CD4-positive, alpha-beta T cell treated with Interleukin-12 subunit alpha and Interleukin-12 subunit beta, for 1 hour (primary cell): Measurements from ENCODE around the gene GPR156.
A peak's percentile ranks its signal among the peaks of the same experiment; 100 is the strongest.

Source experiments
- DNase-seq: peaks from one replicate; pipeline ENCODE4 v3.0.0-alpha.2; 2020

The GPR156 gene

GRCh38 chr3:120192579-120192978 lies 92.4 kb downstream of the GPR156 start:
- no peak for DNase-seq

DNA sequence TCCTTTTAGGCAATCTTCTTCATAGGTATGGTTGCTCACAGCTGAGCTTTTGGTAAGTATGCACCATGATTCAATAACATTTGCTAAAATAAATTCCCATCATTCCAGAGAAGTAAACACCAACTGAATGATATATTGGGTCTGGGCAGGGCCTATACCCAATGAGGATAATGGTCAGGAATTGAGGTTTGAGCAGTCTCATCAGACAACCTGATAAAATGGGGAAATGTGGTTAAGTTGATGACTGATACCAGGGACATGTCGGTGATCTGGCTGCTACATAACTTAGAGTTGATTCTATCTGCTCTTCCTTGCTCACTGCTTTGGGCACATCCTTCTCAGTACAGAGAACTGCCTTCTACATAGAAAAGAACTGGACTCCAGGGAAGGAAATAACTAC lies 92.9 kb downstream of the GPR156 start:
- no peak for DNase-seq

DNA sequence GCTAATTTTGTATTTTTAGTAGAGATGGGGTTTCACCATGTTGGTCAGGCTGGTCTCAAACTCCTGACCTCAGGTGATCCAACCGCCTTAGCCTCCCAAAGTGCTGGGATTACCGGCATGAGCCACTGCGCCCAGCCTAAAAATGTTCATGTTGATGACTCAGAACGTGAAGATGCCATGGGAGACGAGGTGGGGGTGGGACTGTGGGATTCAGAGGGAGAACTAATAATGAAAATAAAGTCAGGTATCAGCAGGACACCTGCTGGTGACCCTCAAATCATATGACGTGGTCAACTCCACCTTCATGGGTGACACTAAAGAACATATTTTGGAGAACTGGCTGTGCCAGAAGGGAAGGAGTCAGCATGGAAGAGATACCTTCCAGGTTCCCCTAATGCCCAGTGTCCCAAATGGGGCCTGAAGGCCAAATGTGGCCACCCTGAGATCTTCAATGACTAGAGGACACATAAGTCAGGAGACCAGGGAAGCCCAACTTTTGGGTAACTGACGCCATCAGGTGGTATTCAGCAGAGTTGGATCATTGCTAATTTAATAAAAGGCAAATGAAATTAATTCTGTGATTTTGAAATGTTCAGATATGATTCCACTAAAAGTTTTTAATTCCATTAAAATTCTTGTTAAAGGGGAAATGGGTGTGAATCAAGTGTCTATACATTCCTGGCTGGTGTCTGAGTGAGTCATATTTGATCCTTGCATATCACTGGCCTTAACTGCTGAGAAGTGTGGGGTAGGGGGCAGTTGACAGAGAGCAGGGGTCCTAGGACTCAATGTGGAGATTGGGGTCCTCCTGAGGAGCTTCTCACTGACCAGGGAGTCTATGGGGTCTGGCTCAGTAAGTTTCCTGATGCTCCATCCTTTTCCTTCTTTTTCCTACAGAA lies 102.2 kb downstream of the GPR156 start:
- DNase-seq, result peak; percentile 10

GRCh38 chr3:120181632-120182031 lies 103.4 kb downstream of the GPR156 start:
- DNase-seq, result no peak

GRCh38 chr3:120180731-120181412 lies 104.2 kb downstream of the GPR156 start:
- no peak for DNase-seq

DNA sequence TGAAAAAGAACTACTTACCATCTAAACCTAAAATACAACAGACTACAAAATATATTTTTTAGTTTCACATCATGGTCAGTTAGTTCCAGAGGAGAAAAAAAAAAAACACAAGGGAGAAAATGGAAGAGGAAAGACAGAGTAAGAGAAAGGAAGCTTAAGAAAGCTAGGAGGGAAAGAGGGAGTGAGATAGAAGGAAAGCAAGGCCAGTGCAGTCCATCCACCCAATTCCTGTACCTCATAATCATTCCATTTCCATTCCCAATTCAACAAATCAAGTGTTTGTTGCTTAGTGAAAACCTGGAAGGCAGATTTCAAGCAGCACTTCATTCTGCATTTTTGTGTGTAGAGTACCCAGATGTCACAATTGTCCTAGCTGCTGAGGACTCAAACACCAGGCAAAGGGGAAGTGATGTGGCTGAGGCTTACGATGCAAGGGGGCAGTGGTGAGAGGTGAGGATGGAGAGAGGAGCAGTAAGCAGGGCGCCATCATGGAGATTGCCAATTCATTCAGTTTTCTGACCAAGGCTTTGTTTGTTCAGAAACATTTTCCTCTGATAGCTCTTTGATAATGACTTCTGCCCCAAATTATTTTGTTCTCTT lies 107.2 kb downstream of the GPR156 start:
- no peak for DNase-seq

GRCh38 chr3:120177151-120177550 lies 107.9 kb downstream of the GPR156 start:
- no peak for DNase-seq

DNA sequence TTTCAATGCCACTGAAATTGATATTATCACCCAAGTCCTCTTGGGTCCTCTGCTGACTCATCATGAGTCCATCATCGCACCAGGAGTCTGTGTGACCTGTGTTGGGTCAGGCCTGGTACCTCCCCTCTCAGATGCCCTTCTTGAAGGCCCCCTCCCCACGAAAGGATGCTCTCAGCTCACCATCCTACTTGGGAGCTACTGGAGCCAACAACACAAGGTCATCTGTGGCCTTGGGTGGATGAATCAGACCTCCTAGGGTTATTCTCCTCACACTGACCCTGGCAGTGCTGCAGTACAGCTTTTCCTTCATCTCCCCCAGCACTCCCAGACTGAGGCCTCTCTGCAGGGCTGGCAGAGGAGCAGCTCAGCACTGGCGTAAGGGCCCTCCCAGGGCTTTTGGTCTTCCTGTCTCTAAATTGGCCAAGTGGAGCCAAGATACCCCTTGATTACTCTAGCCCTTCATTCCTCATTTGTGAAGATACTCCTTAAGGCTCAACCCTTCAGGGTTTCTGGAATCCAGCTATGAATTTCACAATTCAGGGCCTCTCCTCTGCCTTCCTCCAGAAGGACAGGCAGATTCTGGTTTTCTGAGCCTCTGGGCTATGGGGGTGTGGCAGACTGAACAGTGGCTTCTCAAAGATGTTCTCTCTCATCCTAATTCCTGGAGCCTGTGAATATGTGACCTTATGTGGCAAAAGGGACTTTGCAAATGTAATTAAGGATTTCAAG lies 110.0 kb downstream of the GPR156 start:
- DNase-seq, result no peak

DNA sequence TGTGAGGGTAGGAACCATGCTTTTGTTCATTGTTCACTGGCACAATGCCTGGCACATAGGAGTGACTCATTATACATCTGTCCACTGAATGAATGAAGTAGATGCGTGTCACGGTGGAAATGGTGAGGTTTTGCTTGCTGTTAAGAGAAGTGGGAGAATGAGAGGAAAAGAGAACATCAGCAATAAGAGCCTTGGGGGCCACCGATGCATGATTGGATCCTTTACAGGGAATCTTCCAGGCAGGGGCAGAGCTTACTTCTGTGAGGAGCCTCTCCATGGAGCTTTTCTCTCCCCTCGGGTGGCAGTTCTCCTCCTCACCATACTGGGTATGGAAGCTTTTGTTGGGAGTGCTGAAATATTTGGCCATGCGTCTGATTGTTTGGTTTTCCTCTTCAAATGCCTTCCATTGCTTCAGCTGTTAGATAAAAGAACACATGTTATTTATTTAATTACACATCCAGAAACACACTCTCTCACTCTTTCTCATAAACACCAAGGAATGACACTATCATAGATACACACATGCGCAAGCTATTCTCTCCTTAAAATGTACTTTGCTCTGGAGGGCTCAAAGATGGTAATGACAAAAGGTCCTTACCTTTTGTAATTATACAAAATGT lies 111.9 kb downstream of the GPR156 start:
- no peak for DNase-seq

DNA sequence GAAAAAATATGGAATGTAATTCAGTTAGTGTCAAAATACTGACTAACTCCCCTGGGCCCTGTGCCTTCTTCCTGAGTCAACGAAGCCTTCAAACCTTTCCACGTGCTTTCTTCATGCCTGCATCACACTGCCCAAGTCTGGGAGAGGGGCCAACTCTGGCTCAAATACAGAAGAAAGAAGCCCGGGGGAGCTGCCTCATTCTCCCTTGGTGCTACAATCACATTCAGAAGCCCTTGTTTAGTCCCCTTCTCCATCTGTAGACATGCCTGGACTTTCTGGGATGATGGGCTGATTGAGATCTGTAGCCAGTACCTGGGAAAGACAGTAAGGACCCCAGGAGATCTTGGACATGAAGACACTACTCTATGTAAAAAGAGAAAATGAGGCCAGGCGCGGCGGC lies 113.0 kb downstream of the GPR156 start:
- DNase-seq, result no peak

- no peak for DNase-seq
Measured at GRCh38 chr3:120171134-120171873, 113.7 kb downstream of the GPR156 start.

GRCh38 chr3:120170223-120170622 lies 114.8 kb downstream of the GPR156 start:
- DNase-seq, result no peak

DNA sequence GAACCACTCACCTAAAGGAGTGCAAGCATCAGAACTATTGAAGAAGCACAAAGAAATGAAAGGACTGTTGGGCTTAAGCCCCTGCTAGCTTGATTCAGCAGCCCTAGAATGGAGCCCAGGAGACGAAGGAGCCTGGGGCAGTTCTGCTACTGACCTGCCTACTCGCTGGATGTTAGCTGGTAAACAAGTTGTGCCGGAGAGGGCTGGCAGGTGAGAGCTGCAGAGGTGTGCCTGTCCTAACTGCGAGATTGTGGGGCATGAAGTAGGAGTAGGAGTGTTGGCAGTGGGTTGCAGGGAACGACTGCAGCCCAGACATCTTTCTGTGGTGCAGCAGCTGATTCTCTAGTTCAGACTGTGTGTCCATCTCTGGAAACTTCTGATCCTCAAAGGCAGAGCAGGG lies 115.6 kb downstream of the GPR156 start:
- DNase-seq, result no peak

- no peak for DNase-seq
Measured at GRCh38 chr3:120168611-120169010, 116.4 kb downstream of the GPR156 start.

DNA sequence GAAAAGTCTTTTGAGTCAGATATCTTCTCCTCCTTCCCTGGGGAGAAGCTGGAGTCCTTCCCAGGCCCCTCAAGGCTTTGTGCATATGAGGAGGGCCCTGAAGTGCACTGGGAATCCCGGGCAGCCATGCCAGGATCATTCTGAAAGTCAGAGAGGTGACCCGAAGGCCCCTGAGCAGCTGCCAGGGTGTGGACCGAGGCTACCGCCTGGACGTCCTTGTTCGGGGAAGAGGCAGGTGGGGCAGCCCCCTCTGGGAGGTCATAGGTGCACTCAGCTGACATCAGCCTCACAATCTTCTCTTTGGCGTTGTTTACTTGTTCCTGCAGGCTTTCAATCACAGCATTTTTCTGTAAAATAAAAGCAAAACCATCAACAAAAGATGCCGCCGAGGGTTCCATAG lies 117.0 kb downstream of the GPR156 start:
- no peak for DNase-seq

GRCh38 chr3:120167488-120167887 lies 117.5 kb downstream of the GPR156 start:
- no peak for DNase-seq

DNA sequence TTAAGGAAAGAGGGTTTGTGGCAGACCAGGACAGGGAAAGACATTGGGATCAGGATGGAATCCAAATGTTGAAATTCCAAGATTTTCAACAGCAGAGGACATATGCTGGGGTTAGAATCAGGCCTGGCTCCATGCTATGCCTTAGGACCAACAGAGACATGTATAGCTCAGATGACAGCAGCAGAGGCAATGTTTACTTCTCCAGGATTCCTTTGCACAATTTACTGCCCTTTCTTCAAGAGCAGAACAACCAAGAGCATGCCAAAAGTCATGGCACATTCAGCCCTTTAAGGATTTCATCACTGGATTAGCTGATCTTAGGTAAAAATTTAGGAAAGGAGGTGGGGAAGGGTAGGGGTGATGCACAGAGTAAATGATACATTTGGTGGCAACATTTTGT lies 121.2 kb downstream of the GPR156 start:
- no peak for DNase-seq

- no peak for DNase-seq
Measured at GRCh38 chr3:120163026-120163425, 122.0 kb downstream of the GPR156 start.

DNA sequence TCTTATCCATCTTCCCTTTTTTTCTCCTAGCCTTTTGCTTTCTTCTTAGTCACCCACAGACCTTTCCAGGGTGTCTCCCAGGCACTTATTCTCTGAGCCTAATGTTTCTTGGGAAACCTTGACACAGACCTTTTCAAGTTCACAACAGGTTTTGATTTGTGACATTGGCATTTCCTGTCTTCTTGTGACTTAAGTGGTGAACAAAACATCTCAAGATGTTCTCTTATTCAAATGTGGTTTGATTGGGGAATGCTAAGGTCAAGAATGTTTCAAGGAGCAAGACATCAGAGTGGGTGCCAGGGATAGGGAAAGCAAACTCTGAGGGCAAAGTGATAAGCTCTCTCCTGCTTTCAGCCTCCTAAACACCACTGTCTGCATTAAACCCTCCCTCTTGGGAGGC lies 122.6 kb downstream of the GPR156 start:
- no peak for DNase-seq

GRCh38 chr3:120161902-120162301 lies 123.1 kb downstream of the GPR156 start:
- DNase-seq, result no peak

GRCh38 chr3:120160050-120160449 lies 125.0 kb downstream of the GPR156 start:
- DNase-seq, result no peak

DNA sequence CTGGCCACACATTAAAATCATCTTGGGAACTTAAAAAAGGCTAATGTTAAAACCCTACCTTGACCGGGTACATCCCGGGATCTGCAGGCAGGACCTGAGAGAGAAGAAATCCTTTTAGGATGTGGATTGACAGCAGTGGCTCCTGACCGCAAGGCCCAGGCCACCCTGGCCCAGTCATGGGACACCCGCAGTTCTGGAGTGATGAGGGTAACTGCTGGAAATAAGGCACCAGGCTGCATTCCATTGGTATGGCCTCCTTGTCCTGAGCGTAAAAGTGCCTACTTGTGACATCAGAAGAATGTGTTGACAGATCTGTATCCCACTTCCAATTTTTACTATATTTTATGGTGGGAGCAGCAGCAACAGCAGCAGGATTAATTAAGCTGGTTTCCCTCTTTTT lies 127.3 kb downstream of the GPR156 start:
- no peak for DNase-seq
